GM18520 (cell line): ENCODE data around the gene RFTN1.

Source experiments
- ATAC-seq: cut with Tn5 transposase; IDR thresholded peaks from one replicate; pipeline ENCODE4 v1.9.1; 2021; ENCODE audit not compliant: unreplicated experiment

Gene RFTN1

GRCh38 chr3:16364963-16365362 lies 148.5 kb downstream of the RFTN1 start:
- no peak for ATAC-seq

- ATAC-seq: peak; percentile 40
Observed at GRCh38 chr3:16364323-16364722, 149.2 kb downstream of the RFTN1 start.

- no peak for ATAC-seq
Observed at GRCh38 chr3:16363636-16364035, 149.9 kb downstream of the RFTN1 start.

- ATAC-seq: no peak
Observed at GRCh38 chr3:16362770-16363169, 150.7 kb downstream of the RFTN1 start.

- no peak for ATAC-seq
Observed at GRCh38 chr3:16361087-16361486, 152.4 kb downstream of the RFTN1 start.

- ATAC-seq: no peak
Observed at GRCh38 chr3:16359331-16359730, 154.2 kb downstream of the RFTN1 start.

- ATAC-seq: no peak
Observed at GRCh38 chr3:16358336-16358735, 155.2 kb downstream of the RFTN1 start.

- no peak for ATAC-seq
Observed at GRCh38 chr3:16357186-16358121, 156.0 kb downstream of the RFTN1 start.

- no peak for ATAC-seq
Observed at GRCh38 chr3:16355828-16356227, 157.7 kb downstream of the RFTN1 start.

GRCh38 chr3:16354291-16354690 lies 159.2 kb downstream of the RFTN1 start:
- ATAC-seq: no peak

- ATAC-seq: no peak
Observed at GRCh38 chr3:16352428-16352827, 161.1 kb downstream of the RFTN1 start.

- ATAC-seq: no peak
Observed at GRCh38 chr3:16350597-16351318, 162.7 kb downstream of the RFTN1 start.

GRCh38 chr3:16349986-16350596 lies 163.4 kb downstream of the RFTN1 start:
- no peak for ATAC-seq

- ATAC-seq: no peak
Observed at GRCh38 chr3:16347548-16347947, 166.0 kb downstream of the RFTN1 start.

- ATAC-seq: no peak
Observed at GRCh38 chr3:16346413-16347081, 167.0 kb downstream of the RFTN1 start.

- no peak for ATAC-seq
Observed at GRCh38 chr3:16343101-16343500, 170.4 kb downstream of the RFTN1 start.

GRCh38 chr3:16338999-16339398 lies 174.5 kb downstream of the RFTN1 start:
- no peak for ATAC-seq

- peak; percentile 61 for ATAC-seq
Observed at GRCh38 chr3:16337856-16338540, 175.5 kb downstream of the RFTN1 start.

GRCh38 chr3:16336825-16337224 lies 176.7 kb downstream of the RFTN1 start:
- no peak for ATAC-seq

- no peak for ATAC-seq
Observed at GRCh38 chr3:16335772-16336645, 177.5 kb downstream of the RFTN1 start.
